ENCODE data around the gene TAL1. TPM values are rescaled to one million over a fixed set of nuclear protein-coding genes. Genes with fewer than 3 reads are reported as not detected.

Gene TAL1
- total RNA-seq, 4 donors from 2014 or later: 3.1 to 10.0 (median 5.7) TPM

- H3K27me3 ChIP-seq: peaks cover 5 to 66% of the 10 kb centered on the region in 2 donors
- no peaks in the 10 kb centered on the region for H3K9me3 ChIP-seq
- DNase-seq (ENCODE audit: low spot score in 2 of 2): no peak
- H3K36me3 ChIP-seq: no peaks in the 10 kb centered on the region
- H3K27ac ChIP-seq: no peak overlapping the region
- 43 to 54% methylated on average over 10 of the region's 10 CpGs for WGBS, 2 donors
- peaks cover 0 to 21% (median 15%) of the 10 kb centered on the region in 4 donors for H3K4me1 ChIP-seq
- H3K4me3 ChIP-seq: no peak overlapping the region
- no peak for TF ChIP-seq POLR2A (IDR thresholded peaks at IDR 0.05)
- TF ChIP-seq CTCF (IDR thresholded peaks at IDR 0.05): no peak
- no peak for TF ChIP-seq EP300 (IDR thresholded peaks at IDR 0.05)
Observed at GRCh38 chr1:47223174-47223920, 8.7 kb downstream of the TAL1 start.

- 90 to 92% methylated on average over 3 of the region's 3 CpGs for WGBS, 2 donors
- Histone ChIP-seq H3K27ac (no peak overlapping the region), H3K9me3 (no peaks in the 10 kb centered on the region), H3K27me3 (peaks cover 5 to 58% of the 10 kb centered on the region in 2 donors), H3K36me3 (no peaks in the 10 kb centered on the region), H3K4me1 (peaks cover 0 to 21% (median 15%) of the 10 kb centered on the region in 4 donors), H3K4me3 (no peak overlapping the region)
- no peak for TF ChIP-seq POLR2A (IDR thresholded peaks at IDR 0.05)
- no peak for TF ChIP-seq EP300 (IDR thresholded peaks at IDR 0.05)
- TF ChIP-seq CTCF (IDR thresholded peaks at IDR 0.05): no peak
- DNase-seq (ENCODE audit: low spot score in 2 of 2): no peak
Observed at GRCh38 chr1:47222476-47222875, 9.5 kb downstream of the TAL1 start.

- WGBS, 2 donors: 87 to 88% methylated on average over 24 to 29 of the region's 29 CpGs
- TF ChIP-seq POLR2A (IDR thresholded peaks at IDR 0.05): no peak
- TF ChIP-seq EP300 (IDR thresholded peaks at IDR 0.05): no peak
- no peak for TF ChIP-seq CTCF (IDR thresholded peaks at IDR 0.05)
- Histone ChIP-seq H3K27ac (no peak overlapping the region), H3K27me3 (peaks cover 5 to 32% of the 10 kb centered on the region in 2 donors), H3K4me3 (no peak overlapping the region), H3K9me3 (no peaks in the 10 kb centered on the region), H3K36me3 (no peaks in the 10 kb centered on the region), H3K4me1 (peaks cover 0 to 3% (median under 1%) of the 10 kb centered on the region in 4 donors)
- DNase-seq (ENCODE audit: low spot score in 2 of 2): no peak
Observed at GRCh38 chr1:47219590-47220220, 12.3 kb downstream of the TAL1 start.

GRCh38 chr1:47219001-47219400 lies 13.0 kb downstream of the TAL1 start:
- Histone ChIP-seq H3K36me3 (no peaks in the 10 kb centered on the region), H3K27ac (no peak overlapping the region), H3K4me1 (no peaks in the 10 kb centered on the region), H3K9me3 (no peaks in the 10 kb centered on the region), H3K27me3 (peaks cover 5 to 25% of the 10 kb centered on the region in 2 donors), H3K4me3 (no peak overlapping the region)
- DNase-seq (ENCODE audit: low spot score in 2 of 2): no peak
- WGBS, 2 donors: 82 to 85% methylated on average over 4 of the region's 4 CpGs
- TF ChIP-seq POLR2A (IDR thresholded peaks at IDR 0.05): no peak
- TF ChIP-seq CTCF (IDR thresholded peaks at IDR 0.05): no peak
- TF ChIP-seq EP300 (IDR thresholded peaks at IDR 0.05): no peak

All from tibial nerve (tissue), 4 donors.